ENCODE results near the gene ZNF593OS. TPM values are rescaled to one million over a fixed set of nuclear protein-coding genes. Genes with fewer than 3 reads are reported as not detected.

Gene ZNF593OS
- total and polyA plus RNA-seq, 4 experiments from 2014 or later = 0.53 to 0.78 TPM; not detected in 2

DNA sequence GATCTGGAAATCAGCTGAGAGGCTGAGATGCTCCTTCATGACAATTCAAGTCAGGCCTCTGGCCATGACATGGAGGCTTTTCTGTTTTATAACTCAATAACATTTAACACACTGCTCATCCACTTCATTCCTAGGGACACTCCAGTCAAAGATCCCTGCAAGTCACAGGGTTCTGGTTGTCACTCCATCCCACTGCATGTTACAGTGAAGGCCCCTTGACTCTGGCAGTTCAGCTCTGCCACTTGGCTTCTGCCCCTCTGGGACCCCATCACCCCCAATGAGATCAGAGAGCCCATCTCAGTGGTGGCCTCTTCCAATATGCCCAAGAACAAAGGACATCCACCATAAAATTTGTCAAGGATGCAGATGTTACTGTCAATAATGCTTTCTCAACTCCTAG, 22.7 kb downstream of the ZNF593OS start:
- H3K4me3 ChIP-seq (ENCODE audit: low read length in 2 of 2) = no peak overlapping the region
- Mint-ChIP-seq H3K36me3 (no peaks in the 10 kb centered on the region), H3K4me1 (peaks cover 4 to 7% (median 5%) of the 10 kb centered on the region in 4 donors), H3K27ac (no peak overlapping the region), H3K4me3 (no peak overlapping the region), H3K9me3 (no peaks in the 10 kb centered on the region), H3K27me3 (peaks cover 12 to 13% of the 10 kb centered on the region in 2 donors)
- CTCF ChIA-PET (ENCODE audit: partially characterized antibody) = no interaction called here
- no peaks in the 10 kb centered on the region for H3K9me3 ChIP-seq (ENCODE audit: control insufficient read depth in 1 of 2, low read length in 2 of 2)
- intact Hi-C loops (cut with micrococcal nuclease) = loop anchor here (5.0 kb wide), 1 partner anchor 252 kb away; no protein-coding TSS in a partner anchor
- no peak for DNase-seq
- H3K4me1 ChIP-seq (ENCODE audit: insufficient read depth, low read length) = peaks cover 8% of the 10 kb centered on the region
- POLR2A ChIA-PET (ENCODE audit: partially characterized antibody) = no interaction called here
- no peaks in the 10 kb centered on the region for H3K27me3 ChIP-seq (ENCODE audit: insufficient read depth, low read length)
- H3K36me3 ChIP-seq (ENCODE audit: insufficient read depth, low read length) = no peaks in the 10 kb centered on the region
- no peak overlapping the region for H3K27ac ChIP-seq (ENCODE audit: low read depth, low read length)

DNA sequence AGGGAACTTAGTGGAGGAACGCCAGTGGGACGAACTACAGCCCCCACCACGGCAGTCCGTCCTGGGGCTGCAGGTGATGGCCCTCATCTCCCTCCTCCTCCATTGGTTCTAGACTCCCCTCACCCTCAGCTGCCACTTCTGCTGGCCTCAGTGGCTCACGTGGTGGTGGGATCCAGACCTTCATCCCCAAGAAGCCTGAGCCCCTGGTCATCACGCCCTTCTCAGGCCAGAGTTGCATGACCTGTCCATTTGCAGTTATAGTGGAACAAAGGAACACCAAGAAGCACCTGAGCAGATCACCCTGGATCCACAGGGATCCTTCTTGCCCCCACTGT, 25.7 kb downstream of the ZNF593OS start:
- peaks cover 8% of the 10 kb centered on the region for H3K4me1 ChIP-seq (ENCODE audit: insufficient read depth, low read length)
- H3K9me3 Mint-ChIP-seq = no peaks in the 10 kb centered on the region
- H3K27ac Mint-ChIP-seq = no peak overlapping the region
- peaks cover 4 to 7% (median 5%) of the 10 kb centered on the region in 4 donors for H3K4me1 Mint-ChIP-seq
- H3K9me3 ChIP-seq (ENCODE audit: control insufficient read depth in 1 of 2, low read length in 2 of 2) = no peaks in the 10 kb centered on the region
- intact Hi-C loops (cut with micrococcal nuclease) = loop anchor here (1.0 to 5.0 kb wide), 5 partner anchors 18 to 249 kb away; no protein-coding TSS in a partner anchor
- no peak overlapping the region for H3K27ac ChIP-seq (ENCODE audit: low read depth, low read length)
- H3K4me3 ChIP-seq (ENCODE audit: low read length in 2 of 2) = no peak overlapping the region
- POLR2A ChIA-PET (ENCODE audit: partially characterized antibody) = interaction anchor here (0.6 to 4.1 kb wide), 6 partner anchors 19 to 130 kb away, joined by 3 to 48 read pairs (median 10); no protein-coding TSS in a partner anchor
- no peak overlapping the region for H3K4me3 Mint-ChIP-seq
- H3K27me3 ChIP-seq (ENCODE audit: insufficient read depth, low read length) = no peaks in the 10 kb centered on the region
- CTCF ChIA-PET (ENCODE audit: partially characterized antibody) = interaction anchor here (1.2 to 12.7 kb wide), 20 partner anchors 17 to 272 kb away, joined by 3 to 296 read pairs (median 5); partner anchors contain the start of genes CEP85, PDIK1L and ZNF593
- H3K36me3 ChIP-seq (ENCODE audit: insufficient read depth, low read length) = no peaks in the 10 kb centered on the region
- H3K27me3 Mint-ChIP-seq = peaks cover 6 to 8% of the 10 kb centered on the region in 2 donors
- no peaks in the 10 kb centered on the region for H3K36me3 Mint-ChIP-seq
- no peak for DNase-seq

DNA sequence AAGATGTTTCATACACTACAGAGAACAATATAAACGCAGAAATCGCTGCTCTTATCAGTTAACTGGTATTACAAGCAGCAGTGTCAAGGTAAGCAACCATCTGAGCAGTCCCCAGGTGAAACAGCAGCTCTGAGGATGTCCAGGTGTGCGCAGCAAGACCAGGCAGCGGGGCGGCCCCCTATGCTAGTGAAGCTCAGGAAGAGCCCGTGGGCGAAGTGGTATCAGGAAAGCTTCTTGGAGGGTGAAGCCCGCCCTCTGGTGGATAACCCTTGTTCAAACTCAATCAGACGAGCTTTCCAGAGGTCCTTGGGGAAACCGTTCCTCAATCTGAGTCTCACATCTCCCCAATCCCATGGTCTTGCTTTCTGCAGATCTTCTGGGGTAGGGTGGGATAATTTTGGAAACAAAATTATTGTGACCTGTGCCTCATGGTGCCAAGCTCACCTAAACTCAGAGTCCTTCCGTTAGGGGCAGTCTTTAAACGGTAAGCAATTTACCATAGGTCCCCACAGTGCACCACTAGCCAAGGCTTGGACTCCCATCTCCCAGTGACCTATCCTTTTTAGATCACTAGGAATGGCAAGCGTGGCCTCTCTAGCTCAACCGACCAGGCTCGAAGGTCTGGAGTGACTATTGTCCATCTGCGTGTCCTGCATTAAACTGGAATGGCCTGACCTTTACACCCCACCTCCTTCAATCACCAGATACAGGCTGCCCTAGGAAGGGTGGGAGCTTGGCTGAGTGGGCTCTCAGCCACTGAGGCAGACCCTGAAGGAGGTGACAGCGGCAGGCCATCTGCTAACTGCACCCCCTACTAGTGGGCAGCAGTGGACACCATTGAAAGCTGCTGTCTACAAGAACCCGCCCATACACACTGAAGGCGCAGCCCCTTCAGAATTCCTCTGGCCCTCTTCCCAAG, 26.3 kb downstream of the ZNF593OS start:
- Mint-ChIP-seq H3K27me3 (peaks cover 6 to 8% of the 10 kb centered on the region in 2 donors), H3K4me3 (peak overlapping the region in 2 of 8 donors; percentile 58 to 66), H3K27ac (peak overlapping the region in 2 of 7 donors; percentile 22 to 36), H3K4me1 (peaks cover 4 to 7% (median 5%) of the 10 kb centered on the region in 4 donors), H3K9me3 (no peaks in the 10 kb centered on the region), H3K36me3 (no peaks in the 10 kb centered on the region)
- no peak overlapping the region for H3K27ac ChIP-seq (ENCODE audit: low read depth, low read length)
- ChIA-PET CTCF (ENCODE audit: partially characterized antibody) (interaction anchor here (0.6 to 12.7 kb wide), 31 partner anchors 9 to 313 kb away, joined by 3 to 296 read pairs (median 5); partner anchors contain the start of genes CEP85, PDIK1L and ZNF593), POLR2A (ENCODE audit: partially characterized antibody) (interaction anchor here (0.6 to 4.1 kb wide), 11 partner anchors 18 to 131 kb away, joined by 3 to 48 read pairs (median 6); partner anchors contain the start of genes CEP85 and PDIK1L)
- H3K27me3 ChIP-seq (ENCODE audit: insufficient read depth, low read length) = no peaks in the 10 kb centered on the region
- peaks cover 8% of the 10 kb centered on the region for H3K4me1 ChIP-seq (ENCODE audit: insufficient read depth, low read length)
- intact Hi-C loops (cut with micrococcal nuclease) = loop anchor here (1.0 to 5.0 kb wide), 5 partner anchors 19 to 248 kb away; no protein-coding TSS in a partner anchor
- DNase-seq = peak; percentile 70 to 76 (median 72)
- no peak overlapping the region for H3K4me3 ChIP-seq (ENCODE audit: low read length in 2 of 2)
- no peaks in the 10 kb centered on the region for H3K9me3 ChIP-seq (ENCODE audit: control insufficient read depth in 1 of 2, low read length in 2 of 2)
- no peaks in the 10 kb centered on the region for H3K36me3 ChIP-seq (ENCODE audit: insufficient read depth, low read length)

GRCh38 chr1:26142159-26142558, 29.5 kb downstream of the ZNF593OS start:
- Mint-ChIP-seq H3K27me3 (peaks cover 2 to 3% of the 10 kb centered on the region in 2 donors), H3K4me1 (peaks cover 11 to 15% (median 13%) of the 10 kb centered on the region in 4 donors), H3K36me3 (no peaks in the 10 kb centered on the region), H3K9me3 (no peaks in the 10 kb centered on the region), H3K27ac (no peak overlapping the region), H3K4me3 (no peak overlapping the region)
- Histone ChIP-seq H3K27ac (ENCODE audit: low read depth, low read length) (no peak overlapping the region), H3K36me3 (ENCODE audit: insufficient read depth, low read length) (no peaks in the 10 kb centered on the region), H3K27me3 (ENCODE audit: insufficient read depth, low read length) (no peaks in the 10 kb centered on the region), H3K4me1 (ENCODE audit: insufficient read depth, low read length) (peaks cover 18% of the 10 kb centered on the region), H3K9me3 (ENCODE audit: control insufficient read depth in 1 of 2, low read length in 2 of 2) (no peaks in the 10 kb centered on the region), H3K4me3 (ENCODE audit: low read length in 2 of 2) (no peak overlapping the region)
- no peak for DNase-seq
- ChIA-PET POLR2A (ENCODE audit: partially characterized antibody) (interaction anchor here (0.6 to 4.1 kb wide), 5 partner anchors 15 to 758 kb away, joined by 3 to 48 read pairs (median 3); partner anchors contain the start of genes GPATCH3 and PDIK1L), CTCF (ENCODE audit: partially characterized antibody) (interaction anchor here (1.1 to 12.7 kb wide), 8 partner anchors 16 to 275 kb away, joined by 3 to 296 read pairs (median 4); partner anchors contain the start of genes CEP85, PDIK1L and ZNF593)
- intact Hi-C loops (cut with micrococcal nuclease) = no loop called here

GRCh38 chr1:26138974-26139558, 32.6 kb downstream of the ZNF593OS start:
- no peak overlapping the region for H3K27ac ChIP-seq (ENCODE audit: low read depth, low read length)
- H3K4me1 ChIP-seq (ENCODE audit: insufficient read depth, low read length) = peaks cover 10% of the 10 kb centered on the region
- intact Hi-C loops (cut with micrococcal nuclease) = no loop called here
- peaks cover 0 to under 1% (median 0%) of the 10 kb centered on the region in 8 donors for H3K9me3 Mint-ChIP-seq
- H3K36me3 ChIP-seq (ENCODE audit: insufficient read depth, low read length) = no peaks in the 10 kb centered on the region
- peaks cover 6 to 8% (median 8%) of the 10 kb centered on the region in 4 donors for H3K4me1 Mint-ChIP-seq
- no peaks in the 10 kb centered on the region for H3K36me3 Mint-ChIP-seq
- no peaks in the 10 kb centered on the region for H3K27me3 Mint-ChIP-seq
- no peaks in the 10 kb centered on the region for H3K9me3 ChIP-seq (ENCODE audit: control insufficient read depth in 1 of 2, low read length in 2 of 2)
- H3K27me3 ChIP-seq (ENCODE audit: insufficient read depth, low read length) = no peaks in the 10 kb centered on the region
- H3K27ac Mint-ChIP-seq = peak overlapping the region in 4 of 7 donors; percentile 18 to 72 (median 40)
- no peak overlapping the region for H3K4me3 Mint-ChIP-seq
- no peak for DNase-seq
- H3K4me3 ChIP-seq (ENCODE audit: low read length in 2 of 2) = no peak overlapping the region
- CTCF ChIA-PET (ENCODE audit: partially characterized antibody) = interaction anchor here (0.9 to 12.7 kb wide), 3 partner anchors 13 to 84 kb away, joined by 3 to 296 read pairs (median 199); partner anchors contain the start of gene PDIK1L
- POLR2A ChIA-PET (ENCODE audit: partially characterized antibody) = interaction anchor here (1.4 to 2.5 kb wide), 3 partner anchors 12 to 34 kb away, joined by 3 to 21 read pairs (median 8); partner anchors contain the start of gene PDIK1L

- Histone ChIP-seq H3K9me3 (ENCODE audit: control insufficient read depth in 1 of 2, low read length in 2 of 2) (no peaks in the 10 kb centered on the region), H3K27me3 (ENCODE audit: insufficient read depth, low read length) (no peaks in the 10 kb centered on the region), H3K27ac (ENCODE audit: low read depth, low read length) (no peak overlapping the region), H3K4me3 (ENCODE audit: low read length in 2 of 2) (no peak overlapping the region), H3K36me3 (ENCODE audit: insufficient read depth, low read length) (no peaks in the 10 kb centered on the region), H3K4me1 (ENCODE audit: insufficient read depth, low read length) (peaks cover 10% of the 10 kb centered on the region)
- Mint-ChIP-seq H3K27me3 (no peaks in the 10 kb centered on the region), H3K27ac (no peak overlapping the region), H3K9me3 (peaks cover 0 to 1% (median 0%) of the 10 kb centered on the region in 8 donors), H3K4me3 (no peak overlapping the region), H3K4me1 (peaks cover 6 to 8% (median 8%) of the 10 kb centered on the region in 4 donors), H3K36me3 (no peaks in the 10 kb centered on the region)
- no peak for DNase-seq
- CTCF ChIA-PET (ENCODE audit: partially characterized antibody) = no interaction called here
- intact Hi-C loops (cut with micrococcal nuclease) = no loop called here
- POLR2A ChIA-PET (ENCODE audit: partially characterized antibody) = no interaction called here
These were observed 37.2 kb downstream of the ZNF593OS start for GRCh38 chr1:26134466-26134865.

Data from CD4-positive, alpha-beta memory T cell (primary cell).